ENCODE results near the gene ALDH3A2. TPM values are rescaled to one million over a fixed set of nuclear protein-coding genes. Genes with fewer than 3 reads are reported as not detected.
A peak's percentile ranks its signal among the peaks of the same experiment; 100 is the strongest.

ALDH3A2 gene
- total RNA-seq, 2 donors from 2014 or later = 16.1 to 17.1 TPM

DNA sequence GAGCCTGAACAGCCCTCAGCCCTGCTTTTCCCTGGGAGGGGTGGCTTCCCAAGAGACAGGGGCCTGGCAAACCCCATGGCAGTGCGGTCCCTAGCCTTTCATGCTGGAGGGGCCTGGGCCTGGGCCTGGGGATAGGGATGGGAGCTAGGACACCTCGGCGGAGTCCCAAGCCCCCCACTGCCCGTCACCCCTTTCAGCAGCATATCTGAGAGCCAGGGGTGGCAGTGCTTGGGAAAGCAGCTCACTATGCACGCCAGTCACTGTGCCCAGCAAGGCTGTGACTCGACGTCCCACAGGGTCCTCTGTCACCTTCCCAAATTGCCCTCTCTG is 68.4 kb downstream of the ALDH3A2 start:
- no peak for DNase-seq
- no peaks in the 10 kb centered on the region for H3K27me3 Mint-ChIP-seq

DNA sequence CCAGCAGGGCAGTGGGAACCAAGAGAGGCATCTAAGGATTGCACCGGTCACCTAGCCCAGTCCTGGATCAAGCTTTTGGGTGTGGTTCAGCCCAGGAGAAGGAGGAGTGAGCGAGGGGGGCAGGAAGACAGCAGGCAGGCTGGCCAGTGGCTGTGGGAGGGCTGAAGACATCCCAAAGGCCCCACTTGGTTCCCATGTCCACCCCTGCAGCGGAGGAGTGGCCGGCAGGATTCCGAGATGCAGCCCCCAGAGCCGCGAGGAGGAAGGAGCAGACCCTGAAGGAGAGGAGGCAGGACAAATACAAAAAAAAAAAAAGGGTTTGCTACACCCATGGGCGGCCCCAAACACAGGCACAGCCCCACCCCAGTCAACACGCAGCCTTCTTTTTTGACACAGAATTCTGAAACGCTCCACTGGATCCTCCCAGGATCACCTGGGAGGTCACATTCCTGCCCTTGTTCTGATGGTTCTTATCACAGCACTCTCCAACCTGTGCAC is 68.9 kb downstream of the ALDH3A2 start:
- Mint-ChIP-seq H3K27ac (no peak overlapping the region), H3K36me3 (ENCODE audit: low read depth) (no peaks in the 10 kb centered on the region), H3K4me3 (no peak overlapping the region), H3K27me3 (no peaks in the 10 kb centered on the region), H3K4me1 (no peaks in the 10 kb centered on the region)
- ATAC-seq (no peak), DNase-seq (no peak)
- no peaks in the 10 kb centered on the region for H3K9me3 ChIP-seq (ENCODE audit: control insufficient read depth, low read length, poor library complexity, severe bottlenecking)

More for the DNA sequence above, 68.4 kb downstream of the ALDH3A2 start:
- ATAC-seq = no peak
- Mint-ChIP-seq H3K36me3 (ENCODE audit: low read depth) (no peaks in the 10 kb centered on the region), H3K4me1 (no peaks in the 10 kb centered on the region), H3K27ac (no peak overlapping the region), H3K4me3 (no peak overlapping the region)
- no peaks in the 10 kb centered on the region for H3K9me3 ChIP-seq (ENCODE audit: control insufficient read depth, low read length, poor library complexity, severe bottlenecking)

DNA sequence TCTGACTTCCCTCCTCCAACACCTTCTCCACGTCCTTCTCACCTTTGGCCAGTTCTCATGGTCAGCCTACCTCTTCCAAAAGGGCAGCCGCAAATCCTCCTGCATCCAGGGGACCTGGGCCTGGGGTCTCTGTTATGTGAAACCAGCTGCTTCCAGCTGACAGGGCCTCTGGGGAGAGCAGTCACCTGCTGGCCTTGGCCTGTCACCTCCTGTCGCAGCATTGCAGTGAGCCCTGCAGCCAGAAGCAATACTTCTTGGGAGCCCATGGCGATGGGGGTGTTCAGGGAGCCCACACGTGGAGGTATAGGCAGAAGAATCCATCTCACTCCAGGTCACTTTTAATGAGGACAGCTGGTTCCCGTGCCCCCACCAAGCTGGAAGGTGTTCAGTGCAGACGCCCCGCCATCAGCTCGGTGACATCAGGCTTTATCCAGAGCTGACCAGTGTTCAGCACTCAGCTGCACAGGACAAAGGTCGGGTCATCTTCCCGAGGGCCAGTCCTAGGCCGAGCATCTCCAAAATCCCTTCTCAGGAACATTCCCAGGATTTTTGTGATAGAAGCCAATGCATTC is 69.6 kb downstream of the ALDH3A2 start:
- DNase-seq = no peak
- H3K9me3 ChIP-seq (ENCODE audit: control insufficient read depth, low read length, poor library complexity, severe bottlenecking) = no peaks in the 10 kb centered on the region
- no peak overlapping the region for H3K27ac Mint-ChIP-seq
- ATAC-seq = no peak
- no peak overlapping the region for H3K4me3 Mint-ChIP-seq
- peaks cover 3% of the 10 kb centered on the region for H3K4me1 Mint-ChIP-seq
- no peaks in the 10 kb centered on the region for H3K36me3 Mint-ChIP-seq (ENCODE audit: low read depth)
- no peaks in the 10 kb centered on the region for H3K27me3 Mint-ChIP-seq

DNA sequence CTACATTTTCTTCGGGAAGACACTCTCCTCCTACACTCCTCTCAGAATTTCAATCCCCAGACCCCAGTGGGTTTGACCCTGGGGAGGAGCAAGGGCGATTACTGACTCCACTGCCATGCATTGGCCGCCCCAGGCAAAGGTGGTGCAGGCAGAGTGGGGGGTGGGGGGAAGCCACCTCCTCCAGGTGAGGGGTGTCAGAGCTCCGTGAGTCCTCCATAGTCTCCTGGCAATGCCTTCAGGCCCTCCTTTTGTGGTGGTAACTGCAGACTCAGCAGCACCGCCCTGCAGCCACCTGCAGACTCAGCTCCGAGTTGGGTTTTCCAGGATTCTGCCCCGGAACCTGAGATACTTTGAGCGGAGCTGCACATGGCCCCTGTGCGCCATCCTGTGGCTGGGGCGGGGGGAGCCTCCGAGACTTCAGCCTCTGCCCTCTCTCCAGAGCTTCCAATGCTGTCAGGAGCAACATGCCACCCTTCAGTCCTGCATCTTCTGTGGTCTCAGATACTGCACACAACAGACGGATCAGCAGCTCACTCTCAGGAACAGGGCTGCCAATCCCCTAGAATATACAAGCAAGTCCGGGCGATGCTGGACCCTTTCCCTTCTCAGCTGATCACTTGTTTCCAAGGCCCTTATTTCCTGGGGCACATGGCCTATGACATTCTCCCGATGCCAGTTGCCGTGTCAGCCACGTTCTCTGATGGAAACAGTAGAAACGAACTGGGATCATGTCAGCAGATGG is 70.2 kb downstream of the ALDH3A2 start:
- no peak for ATAC-seq
- no peak overlapping the region for H3K27ac Mint-ChIP-seq
- no peaks in the 10 kb centered on the region for H3K9me3 ChIP-seq (ENCODE audit: control insufficient read depth, low read length, poor library complexity, severe bottlenecking)
- no peaks in the 10 kb centered on the region for H3K27me3 Mint-ChIP-seq
- DNase-seq = no peak
- no peaks in the 10 kb centered on the region for H3K36me3 Mint-ChIP-seq (ENCODE audit: low read depth)
- H3K4me1 Mint-ChIP-seq = peaks cover 3% of the 10 kb centered on the region
- no peak overlapping the region for H3K4me3 Mint-ChIP-seq

DNA sequence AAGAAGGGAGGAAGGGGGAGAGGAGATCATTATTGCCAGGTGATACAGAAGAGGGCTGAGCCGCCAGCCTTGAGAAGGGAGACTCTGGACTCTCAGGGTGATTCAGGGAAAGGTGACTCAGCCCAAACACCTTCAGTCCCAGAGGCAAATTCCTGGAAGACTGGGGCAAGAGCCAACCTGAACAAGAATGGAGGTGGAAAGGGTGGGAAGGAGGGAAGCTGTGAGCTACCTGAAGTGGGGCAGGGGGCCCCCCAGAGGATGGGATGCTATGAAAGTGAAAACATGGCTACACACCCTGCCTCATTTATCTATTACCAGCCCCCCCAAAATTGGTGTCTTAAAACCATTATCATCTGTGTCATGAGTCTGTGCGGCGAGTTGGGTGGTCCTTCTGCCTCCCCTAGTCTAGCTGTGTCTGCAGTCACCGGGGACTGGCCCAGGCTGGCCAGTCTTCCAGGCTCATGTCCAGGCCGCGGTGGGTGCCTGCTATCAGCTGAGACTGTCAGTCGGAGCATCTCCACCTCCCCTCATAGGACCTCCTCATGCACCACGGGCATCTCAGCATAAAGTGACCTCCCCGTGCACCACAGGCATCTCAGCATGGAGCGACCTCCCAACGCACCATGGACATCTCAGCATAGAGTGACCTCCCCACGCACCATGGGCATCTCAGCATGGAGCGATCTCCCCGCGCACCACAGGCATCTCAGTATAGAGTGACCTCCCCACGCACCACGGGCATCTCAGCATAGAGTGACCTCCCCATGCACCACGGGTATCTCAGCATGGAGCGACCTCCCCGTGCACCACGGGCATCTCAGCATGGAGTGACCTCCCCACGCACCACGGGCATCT is 71.0 kb downstream of the ALDH3A2 start:
- H3K27ac Mint-ChIP-seq = no peak overlapping the region
- DNase-seq (no peak), ATAC-seq (no peak)
- H3K4me1 Mint-ChIP-seq = peaks cover 6% of the 10 kb centered on the region
- no peaks in the 10 kb centered on the region for H3K9me3 ChIP-seq (ENCODE audit: control insufficient read depth, low read length, poor library complexity, severe bottlenecking)
- no peaks in the 10 kb centered on the region for H3K27me3 Mint-ChIP-seq
- no peaks in the 10 kb centered on the region for H3K36me3 Mint-ChIP-seq (ENCODE audit: low read depth)
- H3K4me3 Mint-ChIP-seq = no peak overlapping the region

DNA sequence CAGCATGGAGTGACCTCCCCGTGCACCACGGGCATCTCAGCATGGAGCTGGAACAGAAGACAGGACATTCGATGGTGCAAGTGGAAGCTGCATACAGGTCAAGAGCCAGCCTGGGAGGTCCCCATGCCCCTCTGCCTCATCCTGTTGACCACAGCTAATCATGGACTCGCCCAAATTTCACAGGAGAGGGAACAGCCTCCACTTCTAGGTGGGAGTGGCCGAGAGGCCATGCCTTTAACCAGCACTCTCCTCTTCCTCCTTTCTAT is 71.6 kb downstream of the ALDH3A2 start:
- H3K27ac Mint-ChIP-seq = no peak overlapping the region
- ATAC-seq = no peak

DNA sequence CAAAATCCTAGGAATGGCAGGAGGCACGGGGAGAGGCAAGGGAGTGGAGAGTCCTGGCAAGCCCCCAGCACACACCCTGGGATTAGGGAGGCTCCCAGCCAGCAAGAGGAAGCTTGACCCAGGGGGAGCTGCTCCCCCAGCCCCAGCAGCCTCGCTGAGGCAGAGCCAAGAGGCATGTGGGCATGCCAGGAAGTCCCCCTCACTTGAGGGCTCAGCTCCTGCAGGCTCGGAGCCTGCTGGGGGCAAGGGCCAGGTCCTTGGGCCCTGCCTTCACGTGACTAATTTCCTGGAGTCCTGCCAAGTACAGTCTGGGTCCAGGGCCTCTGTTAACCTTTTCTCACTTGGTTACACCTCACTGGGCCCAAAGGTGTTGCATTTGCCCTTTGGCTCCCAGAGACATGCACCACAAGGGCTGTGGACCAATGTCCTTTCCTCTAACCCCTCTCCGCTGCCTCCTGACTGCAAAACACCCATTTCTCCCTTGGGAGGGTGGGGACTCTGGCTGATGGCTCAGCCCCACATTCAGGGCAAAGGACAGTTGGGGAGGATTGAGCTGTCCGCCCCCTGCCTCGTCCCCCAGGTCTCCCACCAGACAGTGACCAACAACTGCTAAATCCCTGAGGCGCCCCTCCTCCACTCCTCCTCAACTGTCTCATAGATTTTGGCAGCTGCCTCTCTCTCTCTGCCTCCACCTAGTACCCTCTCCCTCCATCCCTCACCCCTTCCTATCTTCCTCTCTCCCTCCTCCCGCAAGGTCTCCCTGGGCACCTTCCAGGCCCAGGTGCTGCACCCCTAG is 72.3 kb downstream of the ALDH3A2 start:
- H3K9me3 ChIP-seq (ENCODE audit: control insufficient read depth, low read length, poor library complexity, severe bottlenecking) = no peaks in the 10 kb centered on the region
- Mint-ChIP-seq H3K4me3 (no peak overlapping the region), H3K4me1 (peaks cover 16% of the 10 kb centered on the region), H3K27me3 (no peaks in the 10 kb centered on the region), H3K27ac (no peak overlapping the region), H3K36me3 (ENCODE audit: low read depth) (no peaks in the 10 kb centered on the region)
- ATAC-seq (no peak), DNase-seq (no peak)

More for the DNA sequence above, 71.6 kb downstream of the ALDH3A2 start:
- Mint-ChIP-seq H3K4me1 (peaks cover 9% of the 10 kb centered on the region), H3K4me3 (no peak overlapping the region), H3K27me3 (no peaks in the 10 kb centered on the region), H3K36me3 (ENCODE audit: low read depth) (no peaks in the 10 kb centered on the region)
- H3K9me3 ChIP-seq (ENCODE audit: control insufficient read depth, low read length, poor library complexity, severe bottlenecking) = no peaks in the 10 kb centered on the region
- DNase-seq = no peak

DNA sequence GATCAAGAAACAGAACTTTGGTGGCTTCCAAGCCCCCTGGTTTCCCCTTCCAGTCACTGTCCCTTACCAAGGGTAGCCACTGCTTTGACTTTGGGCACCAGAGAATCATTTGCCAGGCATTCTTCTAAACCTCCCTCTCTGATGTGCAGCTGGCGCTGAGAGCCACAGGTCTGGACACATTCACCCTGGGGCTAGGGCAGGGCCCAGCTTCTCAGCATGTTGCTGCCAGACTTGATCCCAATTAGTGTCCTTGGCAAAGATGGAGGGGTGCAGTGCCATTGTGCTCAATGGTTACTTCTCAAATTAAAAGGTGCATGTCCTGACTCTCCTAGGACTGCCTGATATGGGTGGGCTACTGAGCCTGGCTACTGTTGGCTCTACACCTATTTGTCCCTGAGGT is 75.4 kb downstream of the ALDH3A2 start:
- H3K27ac Mint-ChIP-seq = no peak overlapping the region
- H3K4me3 Mint-ChIP-seq = peak overlapping the region; percentile 53

DNA sequence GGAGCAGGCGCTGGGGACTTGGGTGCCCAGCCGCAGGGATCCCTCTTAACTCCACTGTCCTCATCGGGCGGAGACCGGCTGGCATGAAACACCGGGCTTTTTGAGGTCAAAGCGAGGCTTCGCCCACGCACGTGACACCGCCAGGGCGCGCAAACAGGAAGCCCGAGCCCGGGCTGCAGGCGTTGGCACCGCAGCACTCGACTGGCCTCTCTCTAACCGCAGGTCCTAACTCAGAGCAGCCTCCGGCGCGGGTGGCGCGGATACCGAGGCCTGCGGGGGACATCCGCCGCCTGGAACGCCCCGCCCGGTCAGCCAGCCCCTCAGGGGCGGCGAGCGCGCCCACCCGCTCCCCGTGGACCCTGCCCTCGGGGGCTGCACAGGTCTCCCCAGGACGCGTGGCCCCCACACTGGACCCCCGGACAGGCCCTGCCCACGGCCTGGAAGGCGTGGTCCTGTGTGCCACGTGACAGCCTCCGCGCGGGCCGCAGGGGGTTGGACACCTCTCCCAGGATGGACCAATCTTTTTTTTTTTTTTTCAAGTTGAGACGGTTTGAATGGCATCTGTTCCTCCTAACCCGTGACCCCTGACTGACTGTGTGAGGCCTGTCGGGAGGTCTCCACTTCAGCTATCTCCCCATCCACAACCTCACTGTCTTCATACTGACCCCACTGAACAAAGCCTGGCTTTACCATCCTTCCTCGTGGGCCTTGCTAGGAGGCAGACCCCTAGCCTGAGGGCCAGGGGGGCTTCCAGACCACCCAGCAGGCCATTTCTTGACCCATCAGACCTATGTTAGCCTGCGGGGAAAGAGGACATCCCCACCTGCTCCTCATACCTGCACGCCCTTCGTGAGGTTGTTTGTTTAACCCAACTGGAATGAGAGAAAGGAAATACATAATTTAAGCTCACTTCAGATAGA is 76.2 kb downstream of the ALDH3A2 start:
- peaks cover 16% of the 10 kb centered on the region for H3K4me1 Mint-ChIP-seq
- no peaks in the 10 kb centered on the region for H3K36me3 Mint-ChIP-seq (ENCODE audit: low read depth)
- H3K27ac Mint-ChIP-seq = peak overlapping the region; percentile 69
- no peaks in the 10 kb centered on the region for H3K9me3 ChIP-seq (ENCODE audit: control insufficient read depth, low read length, poor library complexity, severe bottlenecking)
- ATAC-seq = peak; percentile 79
- H3K4me3 Mint-ChIP-seq = peak overlapping the region; percentile 83
- H3K27me3 Mint-ChIP-seq = no peaks in the 10 kb centered on the region
- DNase-seq = peak in 1 of 3 donors; percentile 18

More for the DNA sequence above, 75.4 kb downstream of the ALDH3A2 start:
- Mint-ChIP-seq H3K4me1 (peaks cover 16% of the 10 kb centered on the region), H3K27me3 (no peaks in the 10 kb centered on the region), H3K36me3 (ENCODE audit: low read depth) (no peaks in the 10 kb centered on the region)
- no peaks in the 10 kb centered on the region for H3K9me3 ChIP-seq (ENCODE audit: control insufficient read depth, low read length, poor library complexity, severe bottlenecking)
- DNase-seq = no peak
- ATAC-seq = no peak

DNA sequence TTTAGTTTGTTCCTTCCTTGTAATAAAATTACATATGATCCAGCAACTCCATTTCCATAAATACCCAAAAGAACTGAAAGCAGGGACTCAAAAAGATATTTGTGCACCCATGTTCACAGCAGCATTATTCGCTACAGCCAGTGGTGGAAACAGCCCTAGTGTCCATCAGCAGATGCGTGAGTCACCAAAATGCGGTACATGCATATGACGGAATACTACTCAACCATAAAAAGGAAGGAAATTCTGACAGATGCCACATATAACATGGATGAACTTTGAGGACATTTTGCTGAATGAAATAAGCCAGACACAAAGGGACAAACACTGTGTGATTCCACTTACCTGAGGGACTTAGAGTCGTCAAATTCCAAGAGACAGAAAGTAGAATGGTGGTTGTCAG is 76.9 kb downstream of the ALDH3A2 start:
- Mint-ChIP-seq H3K27me3 (no peaks in the 10 kb centered on the region), H3K4me1 (peaks cover 16% of the 10 kb centered on the region), H3K36me3 (ENCODE audit: low read depth) (no peaks in the 10 kb centered on the region), H3K27ac (peak overlapping the region; percentile 69), H3K4me3 (peak overlapping the region; percentile 83)
- DNase-seq = no peak
- ATAC-seq = no peak
- H3K9me3 ChIP-seq (ENCODE audit: control insufficient read depth, low read length, poor library complexity, severe bottlenecking) = no peaks in the 10 kb centered on the region

DNA sequence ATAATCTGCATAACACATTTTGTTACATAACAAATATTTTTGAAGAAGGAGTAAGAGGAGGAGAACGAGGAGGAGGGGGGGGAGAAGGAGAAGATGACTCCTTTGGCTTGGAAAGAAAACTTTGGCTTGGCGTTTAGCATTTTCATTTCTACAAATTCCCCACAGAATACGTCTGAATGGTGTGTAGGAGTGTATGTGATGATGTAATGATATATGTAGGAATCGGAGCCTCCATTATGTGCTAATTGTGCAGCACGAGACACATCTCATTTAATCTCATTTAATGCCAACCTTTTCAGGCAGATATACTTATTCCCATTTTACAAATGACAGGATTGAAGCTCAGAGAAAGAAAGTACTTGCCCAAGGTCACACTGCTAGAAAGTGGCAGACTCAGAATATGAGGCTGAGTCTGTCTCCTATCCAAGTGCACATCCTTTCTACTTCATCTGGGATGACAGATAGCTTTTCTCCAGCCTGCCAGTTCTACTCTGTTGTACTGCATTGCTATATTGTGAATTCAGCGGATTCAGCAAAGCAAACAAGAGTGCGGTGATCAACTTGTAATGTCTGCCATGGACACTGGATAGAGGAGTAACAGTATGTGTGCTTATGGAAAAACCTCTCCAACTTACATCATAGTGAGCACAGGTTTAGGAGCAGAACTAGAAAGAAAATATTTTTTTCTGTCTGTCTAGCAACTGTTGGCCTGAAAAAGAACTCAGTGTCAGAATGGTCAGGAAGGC is 78.3 kb downstream of the ALDH3A2 start:
- Mint-ChIP-seq H3K36me3 (ENCODE audit: low read depth) (no peaks in the 10 kb centered on the region), H3K27me3 (no peaks in the 10 kb centered on the region), H3K4me1 (peaks cover 16% of the 10 kb centered on the region), H3K4me3 (no peak overlapping the region), H3K27ac (peak overlapping the region; percentile 69)
- no peaks in the 10 kb centered on the region for H3K9me3 ChIP-seq (ENCODE audit: control insufficient read depth, low read length, poor library complexity, severe bottlenecking)
- DNase-seq (no peak), ATAC-seq (no peak)

All from T-helper 17 cell (primary cell).